Measurements from ENCODE around the gene BCO2. TPM values are rescaled to one million over a fixed set of nuclear protein-coding genes. Genes with fewer than 3 reads are reported as not detected.
"Not testable (repeated sequence)": the region's sequence is repeated elsewhere in the genome, so short reads cannot be mapped to it uniquely, and the experiment has no call there.

Gene BCO2
- total RNA-seq, 2 donors from 2014 or later, result 1.4 to 4.5 TPM

GRCh38 chr11:112178428-112178827 lies 3.1 kb downstream of the BCO2 start:
- ATAC-seq, result no peak
- no peak overlapping the region for H3K4me3 Mint-ChIP-seq
- no peaks in the 10 kb centered on the region for H3K36me3 Mint-ChIP-seq
- no peak overlapping the region for H3K27ac Mint-ChIP-seq
- H3K9me3 Mint-ChIP-seq, result no peaks in the 10 kb centered on the region
- H3K4me1 Mint-ChIP-seq (ENCODE audit: low read depth in 2 of 2), result peaks cover 31 to 45% of the 10 kb centered on the region in 2 donors
- no peak for DNase-seq (ENCODE audit: low spot score)
- peaks cover 11 to 17% of the 10 kb centered on the region in 2 donors for H3K27me3 Mint-ChIP-seq

DNA sequence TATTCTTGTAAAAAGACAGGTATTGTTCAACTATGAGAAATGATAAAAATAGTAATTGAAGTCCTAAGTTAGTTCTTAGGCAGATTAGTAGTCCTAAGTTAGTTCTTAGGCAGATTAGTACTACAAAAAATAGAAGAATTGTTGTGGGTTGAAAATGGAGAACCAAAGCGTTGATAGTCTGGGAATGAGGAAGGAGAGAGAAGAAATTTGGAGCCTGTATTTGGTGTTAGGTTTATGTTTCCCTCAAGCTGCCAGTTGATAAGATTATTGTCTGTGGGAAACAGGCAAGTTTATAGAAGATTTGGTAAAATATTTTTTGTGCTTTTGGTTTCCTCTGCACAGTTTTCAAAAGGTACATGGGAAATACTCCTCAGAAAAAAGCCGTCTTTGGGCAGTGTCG lies 3.6 kb downstream of the BCO2 start:
- H3K27me3 Mint-ChIP-seq, result peaks cover 11 to 17% of the 10 kb centered on the region in 2 donors
- H3K27ac Mint-ChIP-seq, result no peak overlapping the region
- H3K36me3 Mint-ChIP-seq, result no peaks in the 10 kb centered on the region
- ATAC-seq (no peak), DNase-seq (ENCODE audit: low spot score) (no peak)
- H3K4me1 Mint-ChIP-seq (ENCODE audit: low read depth in 2 of 2), result peaks cover 31 to 45% of the 10 kb centered on the region in 2 donors
- no peaks in the 10 kb centered on the region for H3K9me3 Mint-ChIP-seq
- H3K4me3 Mint-ChIP-seq, result peak overlapping the region; percentile 49

DNA sequence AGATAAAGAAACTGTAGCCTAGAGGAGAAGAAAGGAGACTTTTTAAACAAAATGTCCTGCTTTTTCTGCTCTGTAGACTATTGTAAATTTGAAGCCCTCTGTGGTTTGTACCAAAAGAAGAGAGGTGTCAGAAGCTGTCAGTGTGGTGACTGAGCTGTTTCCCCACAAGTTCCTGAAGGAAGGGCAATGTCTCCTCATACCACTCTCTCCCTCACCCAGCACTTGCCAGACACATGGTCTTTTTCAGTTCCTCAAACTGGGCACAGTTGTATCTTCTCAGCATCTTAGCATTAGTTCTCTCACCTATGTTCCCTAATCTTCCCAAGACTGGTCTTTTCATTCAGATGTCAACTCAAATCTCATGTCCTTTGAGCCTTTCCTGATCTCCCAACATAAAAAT lies 4.3 kb downstream of the BCO2 start:
- Mint-ChIP-seq H3K36me3 (no peaks in the 10 kb centered on the region), H3K4me3 (peak overlapping the region; percentile 49), H3K27me3 (peaks cover 7 to 16% of the 10 kb centered on the region in 2 donors), H3K9me3 (no peaks in the 10 kb centered on the region), H3K27ac (no peak overlapping the region), H3K4me1 (ENCODE audit: low read depth in 2 of 2) (peaks cover 30 to 44% of the 10 kb centered on the region in 2 donors)
- DNase-seq (ENCODE audit: low spot score) (no peak), ATAC-seq (peak in 1 of 2 donors; percentile 73)

GRCh38 chr11:112182867-112183266 lies 7.6 kb downstream of the BCO2 start:
- Mint-ChIP-seq H3K4me3 (no peak overlapping the region), H3K9me3 (no peaks in the 10 kb centered on the region), H3K4me1 (ENCODE audit: low read depth in 2 of 2) (peaks cover 19 to 21% of the 10 kb centered on the region in 2 donors), H3K36me3 (no peaks in the 10 kb centered on the region), H3K27ac (no peak overlapping the region), H3K27me3 (peaks cover 0 to 7% of the 10 kb centered on the region in 2 donors)
- ATAC-seq (no peak), DNase-seq (ENCODE audit: low spot score) (no peak)

- Mint-ChIP-seq H3K4me3 (no peak overlapping the region), H3K36me3 (no peaks in the 10 kb centered on the region), H3K27ac (no peak overlapping the region), H3K27me3 (peaks cover 0 to 3% of the 10 kb centered on the region in 2 donors), H3K4me1 (ENCODE audit: low read depth in 2 of 2) (peaks cover 5 to 9% of the 10 kb centered on the region in 2 donors), H3K9me3 (no peaks in the 10 kb centered on the region)
- DNase-seq (ENCODE audit: low spot score), result no peak
- no peak for ATAC-seq
These were observed 10.6 kb downstream of the BCO2 start for GRCh38 chr11:112185883-112186282.

DNA sequence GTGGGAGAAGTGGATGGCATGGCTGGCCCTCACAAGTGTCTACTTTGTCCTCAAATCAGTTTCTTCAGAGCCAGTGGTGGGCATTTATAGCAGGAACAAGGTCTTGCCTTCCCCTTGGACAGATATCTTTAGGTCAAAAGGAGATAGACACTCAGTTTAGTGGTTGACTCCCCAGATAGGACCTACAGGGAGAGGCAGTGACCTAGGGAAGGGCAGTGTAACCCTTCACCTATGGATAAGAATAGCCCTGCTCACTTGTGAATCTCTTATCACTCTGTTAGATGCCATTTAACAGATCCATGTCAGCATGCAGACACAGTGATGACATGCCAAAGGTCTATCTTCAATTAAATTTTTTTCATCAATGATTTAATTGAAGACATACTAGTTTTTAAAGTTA lies 11.0 kb downstream of the BCO2 start:
- Mint-ChIP-seq H3K4me3 (no peak overlapping the region), H3K27ac (no peak overlapping the region), H3K36me3 (no peaks in the 10 kb centered on the region), H3K9me3 (no peaks in the 10 kb centered on the region), H3K27me3 (peaks cover 0 to 2% of the 10 kb centered on the region in 2 donors), H3K4me1 (ENCODE audit: low read depth in 2 of 2) (peaks cover 4 to 9% of the 10 kb centered on the region in 2 donors)
- ATAC-seq (no peak), DNase-seq (ENCODE audit: low spot score) (no peak)

DNA sequence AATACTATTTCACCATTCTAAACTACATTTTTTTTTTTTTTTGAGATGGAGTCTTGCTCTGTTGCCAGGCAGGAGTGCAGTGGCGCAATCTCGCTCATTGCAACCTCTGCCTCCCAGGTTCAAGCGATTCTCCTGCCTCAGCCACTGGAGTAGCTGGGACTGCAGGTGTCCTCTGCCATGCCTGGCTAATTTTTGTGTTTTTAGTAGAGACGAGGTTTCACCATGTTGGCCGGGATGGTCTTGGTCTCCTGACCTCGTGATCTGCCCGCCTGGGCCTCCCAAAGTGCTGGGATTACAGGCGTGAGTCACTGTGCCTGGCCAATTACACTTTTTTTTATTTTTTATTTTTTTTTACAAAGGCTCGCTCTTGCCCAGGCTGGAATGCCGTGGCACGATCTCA lies 19.8 kb downstream of the BCO2 start:
- H3K27me3 Mint-ChIP-seq; ATAC-seq; H3K9me3 Mint-ChIP-seq; DNase-seq (ENCODE audit: low spot score); H3K36me3 Mint-ChIP-seq; H3K4me1 Mint-ChIP-seq (ENCODE audit: low read depth in 2 of 2); H3K27ac Mint-ChIP-seq; H3K4me3 Mint-ChIP-seq: not testable (repeated sequence)

- H3K4me1 Mint-ChIP-seq (ENCODE audit: low read depth in 2 of 2), result peaks cover 2 to 5% of the 10 kb centered on the region in 2 donors
- H3K9me3 Mint-ChIP-seq, result no peaks in the 10 kb centered on the region
- peaks cover 0 to 9% of the 10 kb centered on the region in 2 donors for H3K27me3 Mint-ChIP-seq
- no peak for ATAC-seq
- no peak for DNase-seq (ENCODE audit: low spot score)
- no peak overlapping the region for H3K4me3 Mint-ChIP-seq
- no peaks in the 10 kb centered on the region for H3K36me3 Mint-ChIP-seq
- H3K27ac Mint-ChIP-seq, result no peak overlapping the region
These were observed 20.6 kb downstream of the BCO2 start for GRCh38 chr11:112195951-112196351.

GRCh38 chr11:112196519-112197087 lies 21.3 kb downstream of the BCO2 start:
- H3K27me3 Mint-ChIP-seq, result peaks cover 0 to 9% of the 10 kb centered on the region in 2 donors
- H3K4me1 Mint-ChIP-seq (ENCODE audit: low read depth in 2 of 2), result peaks cover 2 to 5% of the 10 kb centered on the region in 2 donors
- ATAC-seq (no peak), DNase-seq (ENCODE audit: low spot score) (no peak)
- no peaks in the 10 kb centered on the region for H3K9me3 Mint-ChIP-seq
- H3K4me3 Mint-ChIP-seq, result no peak overlapping the region
- no peaks in the 10 kb centered on the region for H3K36me3 Mint-ChIP-seq
- H3K27ac Mint-ChIP-seq, result no peak overlapping the region

GRCh38 chr11:112199101-112199500 lies 23.8 kb downstream of the BCO2 start:
- not testable (repeated sequence) for H3K4me1 Mint-ChIP-seq (ENCODE audit: low read depth in 2 of 2); ATAC-seq; H3K36me3 Mint-ChIP-seq; H3K27ac Mint-ChIP-seq; H3K4me3 Mint-ChIP-seq; DNase-seq (ENCODE audit: low spot score); H3K27me3 Mint-ChIP-seq; H3K9me3 Mint-ChIP-seq

GRCh38 chr11:112200252-112200651 lies 24.9 kb downstream of the BCO2 start:
- Mint-ChIP-seq H3K27me3 (peaks cover 5 to 9% of the 10 kb centered on the region in 2 donors), H3K4me3 (no peak overlapping the region), H3K4me1 (ENCODE audit: low read depth in 2 of 2) (no peaks in the 10 kb centered on the region), H3K9me3 (no peaks in the 10 kb centered on the region), H3K27ac (no peak overlapping the region), H3K36me3 (no peaks in the 10 kb centered on the region)
- no peak for DNase-seq (ENCODE audit: low spot score)
- ATAC-seq, result no peak

- Mint-ChIP-seq H3K9me3 (no peaks in the 10 kb centered on the region), H3K4me1 (ENCODE audit: low read depth in 2 of 2) (no peaks in the 10 kb centered on the region), H3K27me3 (peaks cover 0 to 9% of the 10 kb centered on the region in 2 donors), H3K4me3 (no peak overlapping the region), H3K36me3 (no peaks in the 10 kb centered on the region), H3K27ac (no peak overlapping the region)
- DNase-seq (ENCODE audit: low spot score) (no peak), ATAC-seq (no peak)
These were observed 30.8 kb downstream of the BCO2 start for GRCh38 chr11:112206071-112206470.

GRCh38 chr11:112210890-112211289 lies 35.6 kb downstream of the BCO2 start:
- H3K9me3 Mint-ChIP-seq, result no peaks in the 10 kb centered on the region
- H3K27ac Mint-ChIP-seq, result no peak overlapping the region
- no peaks in the 10 kb centered on the region for H3K36me3 Mint-ChIP-seq
- H3K4me1 Mint-ChIP-seq (ENCODE audit: low read depth in 2 of 2), result peaks cover 0 to 11% of the 10 kb centered on the region in 2 donors
- ATAC-seq (no peak), DNase-seq (ENCODE audit: low spot score) (no peak)
- H3K27me3 Mint-ChIP-seq, result peaks cover 0 to 4% of the 10 kb centered on the region in 2 donors
- no peak overlapping the region for H3K4me3 Mint-ChIP-seq

DNA sequence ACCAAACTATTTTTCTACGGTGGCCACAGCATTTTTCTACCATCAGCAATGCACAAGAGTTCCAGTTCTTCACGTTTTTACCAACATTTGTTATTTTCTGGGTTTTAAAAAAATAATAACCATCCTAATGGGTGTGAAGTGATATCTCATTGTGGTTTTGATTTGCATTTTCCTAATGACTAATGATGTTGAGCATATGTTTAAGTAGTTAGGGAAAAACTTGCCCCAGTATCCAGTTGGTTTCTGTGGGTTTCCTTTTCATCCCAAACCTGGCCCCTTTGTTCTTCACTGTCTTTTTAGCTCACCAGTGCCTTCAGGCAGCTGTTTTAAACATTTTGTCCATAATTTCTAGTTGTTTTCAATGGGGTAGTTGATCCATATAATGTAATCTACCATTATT lies 36.2 kb downstream of the BCO2 start:
- H3K4me1 Mint-ChIP-seq (ENCODE audit: low read depth in 2 of 2), result peaks cover 0 to 11% of the 10 kb centered on the region in 2 donors
- H3K27me3 Mint-ChIP-seq, result peaks cover 0 to 4% of the 10 kb centered on the region in 2 donors
- H3K4me3 Mint-ChIP-seq, result peak overlapping the region; percentile 38
- peak in 1 of 2 donors; percentile 46 for ATAC-seq
- DNase-seq (ENCODE audit: low spot score), result no peak
- no peaks in the 10 kb centered on the region for H3K36me3 Mint-ChIP-seq
- no peak overlapping the region for H3K27ac Mint-ChIP-seq
- no peaks in the 10 kb centered on the region for H3K9me3 Mint-ChIP-seq

- H3K27ac Mint-ChIP-seq, result no peak overlapping the region
- no peak for ATAC-seq
These were observed 37.0 kb downstream of the BCO2 start for GRCh38 chr11:112212290-112212689.

More at GRCh38 chr11:112212290-112212689, 37.0 kb downstream of the BCO2 start:
- Mint-ChIP-seq H3K4me1 (ENCODE audit: low read depth in 2 of 2) (peaks cover 0 to 11% of the 10 kb centered on the region in 2 donors), H3K27me3 (peaks cover 0 to 4% of the 10 kb centered on the region in 2 donors), H3K9me3 (no peaks in the 10 kb centered on the region), H3K36me3 (no peaks in the 10 kb centered on the region), H3K4me3 (no peak overlapping the region)
- DNase-seq (ENCODE audit: low spot score), result no peak
